HUES6 (cell line): ENCODE measurements around the gene POP4.

ENCODE experiments used
- H3K27ac ChIP-seq: 2 replicates; pipeline ENCODE4 v1.7.0; 2013; ENCODE audit warnings: low read depth, mild to moderate bottlenecking, low read length, inconsistent platforms
- H3K27me3 ChIP-seq: 2 replicates; pipeline ENCODE4 v1.6.1; 2013; ENCODE audit warnings: low read length; ENCODE audit not compliant: control insufficient read depth, insufficient read depth
- H3K36me3 ChIP-seq: 2 replicates; pipeline ENCODE4 v1.6.1; 2013; ENCODE audit warnings: low read length; ENCODE audit not compliant: control insufficient read depth, insufficient read depth
- H3K4me1 ChIP-seq: 2 replicates; pipeline ENCODE4 v1.6.1; 2013; ENCODE audit warnings: low read length; ENCODE audit not compliant: control insufficient read depth, insufficient read depth
- H3K4me3 ChIP-seq: 2 replicates; pipeline ENCODE4 v1.5.1; 2013; ENCODE audit warnings: low read depth, low read length
- H3K9ac ChIP-seq: one replicate; pipeline ENCODE4 v1.6.1; 2013; ENCODE audit warnings: mild to moderate bottlenecking, low read length
- H3K9me3 ChIP-seq: 2 replicates; pipeline ENCODE4 v1.6.1; 2013; ENCODE audit warnings: low read depth, low read length; ENCODE audit not compliant: control insufficient read depth, insufficient read depth

The POP4 gene

DNA sequence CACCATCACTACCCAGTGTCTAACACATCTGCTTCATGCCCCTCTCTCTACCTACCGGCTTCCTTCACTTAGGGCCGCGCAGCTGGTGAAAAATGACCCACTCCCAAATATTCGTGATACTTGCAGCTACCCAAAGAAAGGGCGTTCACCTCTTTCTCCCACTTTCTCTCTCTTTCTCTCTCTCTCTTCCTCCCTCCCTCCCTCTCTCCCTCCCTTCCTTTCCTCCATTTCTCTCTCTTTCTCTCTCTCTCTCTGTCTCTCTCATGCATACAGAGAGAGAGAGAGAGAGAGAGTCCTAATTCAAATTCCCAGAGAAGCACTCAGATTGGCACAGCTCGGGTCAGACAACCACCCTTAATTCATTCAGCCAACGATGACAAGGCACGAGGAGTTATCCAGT lies 27.7 kb upstream of the POP4 start:
- H3K9me3 ChIP-seq: no peaks in the 10 kb centered on the region
- H3K9ac ChIP-seq: no peak overlapping the region
- peaks cover 41% of the 10 kb centered on the region for H3K27me3 ChIP-seq
- H3K4me3 ChIP-seq: no peak overlapping the region
- no peaks in the 10 kb centered on the region for H3K36me3 ChIP-seq
- peaks cover 17% of the 10 kb centered on the region for H3K4me1 ChIP-seq
- H3K27ac ChIP-seq: no peak overlapping the region

DNA sequence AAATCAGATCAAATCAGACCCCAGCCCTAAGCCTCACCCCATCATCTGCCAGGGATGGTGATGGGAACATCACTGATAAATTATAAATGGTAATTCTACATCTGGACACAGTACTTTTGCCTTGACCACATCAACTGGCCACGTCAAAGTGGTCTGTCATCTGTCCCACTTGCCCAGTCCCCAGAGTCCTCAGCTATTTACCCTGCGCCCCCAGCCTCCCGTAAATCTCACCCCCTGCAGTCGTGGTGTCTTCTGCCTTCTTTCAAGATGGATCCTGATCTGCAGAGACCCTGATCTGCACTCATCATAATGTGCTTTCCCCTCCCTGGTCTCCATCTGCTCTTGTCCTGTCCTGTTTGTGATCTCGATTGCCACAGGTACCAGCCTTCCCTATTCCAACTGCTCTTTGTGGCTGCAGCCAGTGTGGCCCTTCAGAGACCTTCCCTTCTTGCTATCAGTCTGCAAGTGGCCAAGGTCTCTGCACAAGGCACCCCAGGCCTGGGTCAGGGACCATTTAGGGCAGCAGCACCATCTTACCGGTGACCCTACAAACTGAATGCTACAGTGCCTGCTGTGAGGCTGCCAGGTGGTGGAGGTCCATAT lies 26.7 kb upstream of the POP4 start:
- Histone ChIP-seq H3K4me3 (no peak overlapping the region), H3K9ac (no peak overlapping the region), H3K9me3 (no peaks in the 10 kb centered on the region), H3K27me3 (peaks cover 41% of the 10 kb centered on the region), H3K4me1 (peaks cover 21% of the 10 kb centered on the region), H3K36me3 (no peaks in the 10 kb centered on the region), H3K27ac (no peak overlapping the region)

DNA sequence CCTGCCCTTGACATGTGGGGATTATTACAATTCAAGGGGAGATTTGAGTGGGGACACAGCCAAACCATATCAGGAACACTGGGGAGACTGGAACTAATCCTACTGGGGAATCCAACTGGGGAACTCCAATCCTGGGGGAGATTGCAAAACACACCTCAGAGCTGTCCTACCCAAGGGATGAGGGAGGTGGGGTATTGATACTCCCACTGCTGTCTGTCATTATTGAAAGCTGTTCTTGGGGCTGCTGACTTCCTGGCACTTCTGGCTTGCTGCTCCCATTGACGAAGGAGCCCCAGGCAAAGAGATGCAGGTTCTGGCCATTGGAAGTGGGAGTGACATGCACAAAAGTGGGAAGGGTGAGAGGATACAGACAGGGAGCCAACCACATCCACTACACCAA lies 24.7 kb upstream of the POP4 start:
- Histone ChIP-seq H3K9ac (no peak overlapping the region), H3K9me3 (no peaks in the 10 kb centered on the region), H3K27me3 (peaks cover 34% of the 10 kb centered on the region), H3K27ac (no peak overlapping the region), H3K4me3 (no peak overlapping the region), H3K4me1 (peaks cover 13% of the 10 kb centered on the region), H3K36me3 (no peaks in the 10 kb centered on the region)

DNA sequence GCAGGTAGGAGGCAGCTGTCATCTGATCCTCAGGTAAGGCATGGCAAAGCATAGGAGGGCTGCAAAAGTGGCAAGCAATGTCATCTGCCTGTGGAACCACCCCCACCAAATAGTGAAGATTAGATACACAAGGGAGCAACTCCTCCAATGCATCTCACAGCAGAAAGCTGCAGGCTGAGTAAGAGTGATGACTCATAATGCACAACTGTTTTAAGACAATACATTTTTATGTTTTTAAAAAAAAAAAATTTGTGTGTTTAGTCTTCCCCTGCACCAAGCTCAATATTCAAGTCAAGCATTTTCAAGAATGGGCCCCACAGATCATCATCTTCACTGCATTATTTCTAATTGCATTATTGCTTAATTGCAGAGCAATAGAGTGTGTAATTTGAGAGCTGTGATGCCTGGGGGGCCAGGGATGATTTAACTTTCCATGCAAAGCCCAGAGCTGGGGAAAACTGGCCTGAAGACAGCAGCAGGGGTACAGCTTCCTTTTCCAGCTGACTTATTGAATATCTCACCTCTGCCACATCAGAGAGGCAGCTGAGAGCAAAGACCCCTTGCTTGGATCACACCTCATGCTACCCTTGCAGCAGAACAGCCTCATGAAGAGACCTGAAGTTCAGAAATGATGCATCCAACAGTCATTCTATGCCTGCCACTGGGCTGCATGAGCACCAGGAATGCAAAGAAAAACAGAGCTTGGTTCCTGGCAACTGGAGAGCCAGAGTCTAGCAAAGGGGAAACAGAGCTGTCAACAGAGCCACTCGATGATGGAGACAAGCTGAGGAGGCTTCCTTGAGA lies 22.7 kb upstream of the POP4 start:
- Histone ChIP-seq H3K4me1 (peaks cover 6% of the 10 kb centered on the region; the same call in 1 of the 2 replicates), H3K4me3 (no peak overlapping the region), H3K27ac (no peak overlapping the region), H3K27me3 (peaks cover 26% of the 10 kb centered on the region; the same call in 1 of the 2 replicates), H3K9ac (no peak overlapping the region), H3K36me3 (no peaks in the 10 kb centered on the region), H3K9me3 (no peaks in the 10 kb centered on the region)

DNA sequence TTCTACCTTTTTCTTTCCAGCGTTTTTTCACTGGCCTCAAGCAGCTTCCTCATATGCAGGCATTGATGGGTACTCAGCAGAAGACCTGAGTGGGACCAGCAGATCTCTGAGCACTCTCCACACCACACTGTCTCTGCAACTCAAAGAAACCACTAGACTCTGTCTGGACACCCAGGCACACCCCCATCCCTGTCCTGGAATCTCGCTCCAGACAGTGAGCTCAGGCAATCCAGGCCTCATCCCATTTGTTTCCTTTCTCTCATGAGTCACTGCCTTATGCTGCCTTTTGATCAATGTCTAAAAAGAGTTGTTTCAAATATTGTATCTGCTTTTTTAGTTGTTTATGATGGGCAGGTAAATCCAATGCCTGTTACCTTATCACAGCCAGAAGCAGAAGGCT lies 19.7 kb upstream of the POP4 start:
- Histone ChIP-seq H3K9me3 (no peaks in the 10 kb centered on the region), H3K9ac (no peak overlapping the region), H3K4me3 (no peak overlapping the region), H3K27ac (no peak overlapping the region), H3K36me3 (no peaks in the 10 kb centered on the region), H3K27me3 (peaks cover 29% of the 10 kb centered on the region), H3K4me1 (peaks cover 6% of the 10 kb centered on the region; the same call in 1 of the 2 replicates)

DNA sequence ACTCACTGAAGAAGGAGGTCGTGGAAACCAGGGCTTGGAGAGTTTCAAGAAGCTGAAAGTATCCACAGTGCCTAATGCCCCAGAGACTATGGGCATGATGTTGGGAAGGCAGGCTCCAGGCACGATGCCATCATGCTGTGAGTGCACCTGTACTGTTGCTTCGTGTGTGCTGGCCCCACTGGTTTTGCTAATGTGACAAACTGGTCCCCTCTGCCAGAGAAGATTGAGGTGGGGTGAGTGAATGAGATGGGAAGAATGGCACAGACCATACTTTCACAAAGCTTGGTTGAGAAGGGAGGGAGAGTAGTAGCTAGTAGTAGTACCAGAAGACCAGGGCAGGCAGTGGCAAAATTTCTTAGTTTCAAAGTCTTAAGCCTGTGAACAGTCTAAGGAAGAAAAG lies 19.0 kb upstream of the POP4 start:
- Histone ChIP-seq H3K27ac (no peak overlapping the region), H3K4me1 (peaks cover 6% of the 10 kb centered on the region; the same call in 1 of the 2 replicates), H3K27me3 (peaks cover 35% of the 10 kb centered on the region), H3K9ac (no peak overlapping the region), H3K36me3 (no peaks in the 10 kb centered on the region), H3K4me3 (no peak overlapping the region), H3K9me3 (no peaks in the 10 kb centered on the region)

DNA sequence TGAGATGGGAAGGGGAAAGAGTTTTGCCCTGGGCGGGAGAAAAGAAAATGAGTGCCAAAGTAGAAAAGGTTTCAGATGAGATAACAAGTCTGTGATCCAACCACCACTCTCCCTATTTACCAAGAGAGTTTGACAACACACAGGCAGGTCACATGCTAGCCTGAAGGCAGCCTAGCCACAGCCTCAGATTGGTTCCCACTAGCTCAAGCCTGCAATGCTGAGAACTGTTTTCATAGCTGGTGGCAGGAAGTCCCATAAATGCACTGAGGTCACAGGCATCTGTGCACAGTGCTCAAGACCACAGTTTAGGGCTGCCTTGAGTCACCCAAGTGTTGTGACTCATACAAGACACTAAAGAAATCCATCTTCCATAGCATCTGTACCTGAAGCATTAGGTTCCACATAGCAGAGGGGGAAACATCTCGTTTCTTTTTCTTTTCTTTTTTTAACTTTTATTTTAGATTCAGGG lies 18.5 kb upstream of the POP4 start:
- no peaks in the 10 kb centered on the region for H3K36me3 ChIP-seq
- H3K27me3 ChIP-seq: peaks cover 39% of the 10 kb centered on the region
- H3K9me3 ChIP-seq: no peaks in the 10 kb centered on the region
- no peak overlapping the region for H3K4me3 ChIP-seq
- peaks cover 6% of the 10 kb centered on the region; the same call in 1 of the 2 replicates for H3K4me1 ChIP-seq
- no peak overlapping the region for H3K9ac ChIP-seq
- no peak overlapping the region for H3K27ac ChIP-seq

DNA sequence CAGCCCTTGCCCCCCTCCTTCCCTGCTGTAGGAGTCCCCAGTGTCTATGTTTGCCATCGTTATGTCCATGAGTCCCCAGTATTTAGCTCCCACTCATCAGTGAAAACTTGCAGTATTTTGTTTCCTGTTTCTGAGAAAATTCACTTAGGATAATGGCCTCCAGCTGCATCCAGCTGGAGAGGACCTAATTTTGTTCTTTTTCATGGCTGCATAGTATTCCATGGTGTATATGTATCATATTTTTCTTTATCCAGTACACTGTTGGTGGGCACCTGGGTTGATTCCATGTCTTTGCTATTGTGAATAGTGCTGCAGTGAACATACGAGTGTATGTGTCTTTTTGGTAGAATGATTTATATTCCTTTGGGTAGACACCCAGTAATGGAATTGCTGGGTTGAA lies 18.0 kb upstream of the POP4 start:
- peaks cover 5% of the 10 kb centered on the region; the same call in 1 of the 2 replicates for H3K4me1 ChIP-seq
- no peak overlapping the region for H3K27ac ChIP-seq
- no peak overlapping the region for H3K4me3 ChIP-seq
- no peak overlapping the region for H3K9ac ChIP-seq
- H3K9me3 ChIP-seq: no peaks in the 10 kb centered on the region
- no peaks in the 10 kb centered on the region for H3K36me3 ChIP-seq
- peaks cover 45% of the 10 kb centered on the region for H3K27me3 ChIP-seq

DNA sequence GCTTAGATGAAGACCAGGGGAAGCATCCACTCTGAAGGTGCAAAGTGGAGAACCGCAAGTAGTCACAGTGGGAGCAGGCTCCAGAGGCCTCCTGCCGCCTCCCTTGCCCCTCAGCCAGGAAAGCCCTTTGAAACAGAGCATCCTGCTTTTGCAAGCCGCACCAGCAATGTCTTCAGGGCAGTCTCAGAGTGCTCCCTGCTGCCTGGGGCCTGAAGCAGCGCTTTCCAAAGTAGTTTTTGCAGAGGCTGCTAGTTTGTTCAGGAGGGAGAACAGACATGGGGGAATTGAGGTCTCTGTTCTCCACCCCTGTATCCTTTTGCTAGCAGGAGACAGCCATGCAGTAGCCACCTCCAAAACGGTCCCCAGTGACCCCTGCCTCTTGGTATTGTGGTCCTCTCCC lies 15.8 kb upstream of the POP4 start:
- H3K27me3 ChIP-seq: peaks cover 52% of the 10 kb centered on the region
- H3K36me3 ChIP-seq: no peaks in the 10 kb centered on the region
- H3K9ac ChIP-seq: no peak overlapping the region

DNA sequence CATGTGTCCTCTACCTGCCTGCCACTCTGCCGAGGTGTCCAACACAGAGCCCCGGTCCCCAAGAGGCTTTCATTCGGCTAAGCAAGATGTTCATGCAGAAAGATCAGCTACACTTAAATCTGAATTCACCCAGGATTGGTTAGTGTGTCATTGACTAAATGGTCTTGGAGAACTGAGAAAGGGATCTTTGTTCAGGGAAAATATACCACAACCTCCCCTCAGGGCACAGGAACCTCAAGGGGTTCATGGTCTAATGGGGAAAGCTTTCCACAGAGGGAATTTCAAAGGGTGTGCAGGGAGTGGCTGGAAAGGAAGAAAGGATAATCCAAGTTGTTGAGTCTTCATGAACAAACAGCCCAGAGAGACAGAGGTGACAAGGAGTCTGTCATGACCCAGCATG lies 14.4 kb upstream of the POP4 start:
- H3K9me3 ChIP-seq: no peaks in the 10 kb centered on the region
- peaks cover 55% of the 10 kb centered on the region for H3K27me3 ChIP-seq
- H3K9ac ChIP-seq: no peak overlapping the region
- peaks cover 12% of the 10 kb centered on the region for H3K4me1 ChIP-seq
- no peak overlapping the region for H3K4me3 ChIP-seq
- H3K27ac ChIP-seq: no peak overlapping the region
- no peaks in the 10 kb centered on the region for H3K36me3 ChIP-seq

More for the DNA sequence above, 15.8 kb upstream of the POP4 start:
- Histone ChIP-seq H3K9me3 (no peaks in the 10 kb centered on the region), H3K27ac (no peak overlapping the region), H3K4me3 (no peak overlapping the region), H3K4me1 (no peaks in the 10 kb centered on the region)

DNA sequence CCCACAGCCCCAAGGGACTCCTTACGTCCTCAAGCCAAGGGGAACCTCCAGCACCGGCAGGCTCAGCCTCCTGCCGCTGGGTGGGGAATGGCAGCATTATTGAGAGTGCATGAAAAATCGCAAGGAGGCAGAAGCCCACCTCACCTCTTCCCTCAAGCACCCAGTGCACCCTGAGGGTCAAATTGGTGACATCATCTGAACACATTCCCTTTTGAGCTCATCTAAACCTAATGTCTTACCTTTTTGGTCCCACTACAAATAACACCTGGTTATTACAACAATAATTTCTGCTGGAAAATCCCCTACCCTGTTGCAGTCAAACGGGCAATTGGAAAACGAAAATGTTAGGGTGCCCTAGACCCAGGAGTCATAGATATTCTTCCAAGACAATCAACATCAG lies 12.2 kb upstream of the POP4 start:
- H3K9ac ChIP-seq: no peak overlapping the region
- H3K27ac ChIP-seq: no peak overlapping the region
- peaks cover 16% of the 10 kb centered on the region for H3K4me1 ChIP-seq
- H3K4me3 ChIP-seq: no peak overlapping the region
- no peaks in the 10 kb centered on the region for H3K9me3 ChIP-seq
- no peaks in the 10 kb centered on the region for H3K36me3 ChIP-seq
- H3K27me3 ChIP-seq: peaks cover 44% of the 10 kb centered on the region
